ENCODE measurements around the gene ATG4C. TPM values are rescaled to one million over a fixed set of nuclear protein-coding genes. Genes with fewer than 3 reads are reported as not detected.

ATG4C gene
- total and polyA plus RNA-seq, 2 of the 13 experiments (the other 11 are each of a cell fraction or from before 2014, with no cell fraction given), result 4.0 to 11.2 TPM

DNA sequence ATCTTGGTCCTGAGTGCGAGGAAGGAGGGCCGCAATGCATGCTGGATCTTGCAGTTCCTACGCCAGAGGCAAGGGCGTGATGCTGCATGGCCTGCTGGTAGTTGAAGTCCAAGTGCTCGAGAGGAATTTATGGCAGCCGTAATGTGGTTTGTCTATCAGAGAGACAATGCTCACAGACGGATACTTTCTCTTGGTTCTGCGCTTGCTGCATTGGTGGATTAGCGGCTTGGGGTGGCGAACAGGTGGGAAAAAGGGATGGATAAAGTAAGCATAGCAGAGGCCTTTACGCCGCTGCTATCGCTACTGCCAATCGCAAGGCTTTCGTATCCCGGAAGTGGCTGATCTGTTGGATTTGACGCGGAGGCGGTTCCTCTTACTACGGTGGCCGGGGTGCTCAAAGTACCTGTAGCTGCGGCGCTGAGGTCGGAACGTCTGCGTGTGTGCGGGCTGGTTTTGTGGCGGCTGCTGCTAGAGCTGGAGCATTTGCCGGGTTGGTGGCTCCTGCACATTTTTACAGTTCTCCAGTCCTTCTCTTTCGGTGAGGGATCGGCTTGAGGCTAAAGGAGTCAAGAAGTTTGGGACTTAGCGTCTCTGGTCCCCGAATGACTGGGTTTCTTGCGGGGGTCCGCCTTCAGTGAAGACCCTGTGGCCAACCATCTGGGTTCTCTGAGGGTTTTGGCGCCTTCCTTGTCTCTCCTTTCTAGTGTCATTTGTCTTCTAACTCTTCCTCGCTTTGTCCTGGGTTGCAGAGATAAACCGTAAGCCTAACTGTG is at the start of gene ATG4C (continued):
- TF ChIP-seq MEF2D (CRISPR knock-in tag; IDR thresholded peaks at IDR 0.05) (peak; percentile 62; the same call in 1 of the 2 replicates), HMG20B (CRISPR knock-in tag; conservative IDR thresholded peaks at IDR 0.05) (no peak; the same call in 1 of the 2 replicates), ZNF589 (CRISPR knock-in tag; conservative IDR thresholded peaks at IDR 0.05) (no peak), HDAC1 (CRISPR knock-in tag; IDR thresholded peaks at IDR 0.05) (peak; percentile 45; the same call in 1 of the 2 replicates), KDM1A (CRISPR knock-in tag; IDR thresholded peaks at IDR 0.05) (no peak), TEAD2 (CRISPR knock-in tag; IDR thresholded peaks at IDR 0.05) (no peak), POLR2A (IDR thresholded peaks at IDR 0.05; ENCODE audit: insufficient read depth in 1 of 2, low read depth in 2 of 2, low read length in 2 of 2) (peak; percentile 84 to 92), ZNF546 (CRISPR knock-in tag; conservative IDR thresholded peaks at IDR 0.05) (0 out of 2 replicates have a peak, but pooled peaks have one; percentile 61), PAX8 (CRISPR knock-in tag; IDR thresholded peaks at IDR 0.05; ENCODE audit: borderline replicate concordance) (no peak), SPEN (CRISPR knock-in tag; IDR thresholded peaks at IDR 0.05; ENCODE audit: low read depth) (peak; percentile 85), MATR3 (CRISPR knock-in tag; IDR thresholded peaks at IDR 0.05) (no peak), ZBTB7A (CRISPR knock-in tag; IDR thresholded peaks at IDR 0.05) (no peak), PHF20 (CRISPR knock-in tag; IDR thresholded peaks at IDR 0.05) (peak; percentile 90), RFXAP (CRISPR knock-in tag; IDR thresholded peaks at IDR 0.05; ENCODE audit: borderline replicate concordance) (no peak), TBX3 (IDR thresholded peaks at IDR 0.05; ENCODE audit: borderline replicate concordance) (peak; percentile 72; the same call in 1 of the 2 replicates), NCOA1 (CRISPR knock-in tag; IDR thresholded peaks at IDR 0.05) (no peak), RBFOX2 (IDR thresholded peaks at IDR 0.05; ENCODE audit: low read depth, low read length) (peak; percentile 77)
- TF ChIP-seq, protein P1, sequence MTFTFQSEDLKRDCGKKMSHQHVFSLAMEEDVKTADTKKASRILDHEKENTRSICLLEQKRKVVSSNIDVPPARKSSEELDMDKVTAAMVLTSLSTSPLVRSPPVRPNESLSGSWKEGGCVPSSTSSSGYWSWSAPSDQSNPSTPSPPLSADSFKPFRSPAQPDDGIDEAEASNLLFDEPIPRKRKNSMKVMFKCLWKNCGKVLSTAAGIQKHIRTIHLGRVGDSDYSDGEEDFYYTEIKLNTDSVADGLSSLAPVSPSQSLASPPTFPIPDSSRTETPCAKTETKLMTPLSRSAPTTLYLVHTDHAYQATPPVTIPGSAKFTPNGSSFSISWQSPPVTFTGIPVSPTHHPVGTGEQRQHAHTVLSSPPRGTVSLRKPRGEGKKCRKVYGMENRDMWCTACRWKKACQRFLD (CRISPR knock-in tag; IDR thresholded peaks at IDR 0.05; ENCODE audit: borderline replicate concordance), result no peak
- TF ChIP-seq, protein P2, sequence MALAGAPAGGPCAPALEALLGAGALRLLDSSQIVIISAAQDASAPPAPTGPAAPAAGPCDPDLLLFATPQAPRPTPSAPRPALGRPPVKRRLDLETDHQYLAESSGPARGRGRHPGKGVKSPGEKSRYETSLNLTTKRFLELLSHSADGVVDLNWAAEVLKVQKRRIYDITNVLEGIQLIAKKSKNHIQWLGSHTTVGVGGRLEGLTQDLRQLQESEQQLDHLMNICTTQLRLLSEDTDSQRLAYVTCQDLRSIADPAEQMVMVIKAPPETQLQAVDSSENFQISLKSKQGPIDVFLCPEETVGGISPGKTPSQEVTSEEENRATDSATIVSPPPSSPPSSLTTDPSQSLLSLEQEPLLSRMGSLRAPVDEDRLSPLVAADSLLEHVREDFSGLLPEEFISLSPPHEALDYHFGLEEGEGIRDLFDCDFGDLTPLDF (CRISPR knock-in tag; IDR thresholded peaks at IDR 0.05), result peak; percentile 53; the same call in 1 of the 2 replicates
- TF ChIP-seq, protein P3, sequence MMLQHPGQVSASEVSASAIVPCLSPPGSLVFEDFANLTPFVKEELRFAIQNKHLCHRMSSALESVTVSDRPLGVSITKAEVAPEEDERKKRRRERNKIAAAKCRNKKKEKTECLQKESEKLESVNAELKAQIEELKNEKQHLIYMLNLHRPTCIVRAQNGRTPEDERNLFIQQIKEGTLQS (CRISPR knock-in tag; IDR thresholded peaks at IDR 0.05), result no peak
- TF ChIP-seq, protein P4, sequence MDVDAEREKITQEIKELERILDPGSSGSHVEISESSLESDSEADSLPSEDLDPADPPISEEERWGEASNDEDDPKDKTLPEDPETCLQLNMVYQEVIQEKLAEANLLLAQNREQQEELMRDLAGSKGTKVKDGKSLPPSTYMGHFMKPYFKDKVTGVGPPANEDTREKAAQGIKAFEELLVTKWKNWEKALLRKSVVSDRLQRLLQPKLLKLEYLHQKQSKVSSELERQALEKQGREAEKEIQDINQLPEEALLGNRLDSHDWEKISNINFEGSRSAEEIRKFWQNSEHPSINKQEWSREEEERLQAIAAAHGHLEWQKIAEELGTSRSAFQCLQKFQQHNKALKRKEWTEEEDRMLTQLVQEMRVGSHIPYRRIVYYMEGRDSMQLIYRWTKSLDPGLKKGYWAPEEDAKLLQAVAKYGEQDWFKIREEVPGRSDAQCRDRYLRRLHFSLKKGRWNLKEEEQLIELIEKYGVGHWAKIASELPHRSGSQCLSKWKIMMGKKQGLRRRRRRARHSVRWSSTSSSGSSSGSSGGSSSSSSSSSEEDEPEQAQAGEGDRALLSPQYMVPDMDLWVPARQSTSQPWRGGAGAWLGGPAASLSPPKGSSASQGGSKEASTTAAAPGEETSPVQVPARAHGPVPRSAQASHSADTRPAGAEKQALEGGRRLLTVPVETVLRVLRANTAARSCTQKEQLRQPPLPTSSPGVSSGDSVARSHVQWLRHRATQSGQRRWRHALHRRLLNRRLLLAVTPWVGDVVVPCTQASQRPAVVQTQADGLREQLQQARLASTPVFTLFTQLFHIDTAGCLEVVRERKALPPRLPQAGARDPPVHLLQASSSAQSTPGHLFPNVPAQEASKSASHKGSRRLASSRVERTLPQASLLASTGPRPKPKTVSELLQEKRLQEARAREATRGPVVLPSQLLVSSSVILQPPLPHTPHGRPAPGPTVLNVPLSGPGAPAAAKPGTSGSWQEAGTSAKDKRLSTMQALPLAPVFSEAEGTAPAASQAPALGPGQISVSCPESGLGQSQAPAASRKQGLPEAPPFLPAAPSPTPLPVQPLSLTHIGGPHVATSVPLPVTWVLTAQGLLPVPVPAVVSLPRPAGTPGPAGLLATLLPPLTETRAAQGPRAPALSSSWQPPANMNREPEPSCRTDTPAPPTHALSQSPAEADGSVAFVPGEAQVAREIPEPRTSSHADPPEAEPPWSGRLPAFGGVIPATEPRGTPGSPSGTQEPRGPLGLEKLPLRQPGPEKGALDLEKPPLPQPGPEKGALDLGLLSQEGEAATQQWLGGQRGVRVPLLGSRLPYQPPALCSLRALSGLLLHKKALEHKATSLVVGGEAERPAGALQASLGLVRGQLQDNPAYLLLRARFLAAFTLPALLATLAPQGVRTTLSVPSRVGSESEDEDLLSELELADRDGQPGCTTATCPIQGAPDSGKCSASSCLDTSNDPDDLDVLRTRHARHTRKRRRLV (CRISPR knock-in tag; IDR thresholded peaks at IDR 0.05), result peak; percentile 72; the same call in 1 of the 2 replicates
- TF ChIP-seq, protein P5, sequence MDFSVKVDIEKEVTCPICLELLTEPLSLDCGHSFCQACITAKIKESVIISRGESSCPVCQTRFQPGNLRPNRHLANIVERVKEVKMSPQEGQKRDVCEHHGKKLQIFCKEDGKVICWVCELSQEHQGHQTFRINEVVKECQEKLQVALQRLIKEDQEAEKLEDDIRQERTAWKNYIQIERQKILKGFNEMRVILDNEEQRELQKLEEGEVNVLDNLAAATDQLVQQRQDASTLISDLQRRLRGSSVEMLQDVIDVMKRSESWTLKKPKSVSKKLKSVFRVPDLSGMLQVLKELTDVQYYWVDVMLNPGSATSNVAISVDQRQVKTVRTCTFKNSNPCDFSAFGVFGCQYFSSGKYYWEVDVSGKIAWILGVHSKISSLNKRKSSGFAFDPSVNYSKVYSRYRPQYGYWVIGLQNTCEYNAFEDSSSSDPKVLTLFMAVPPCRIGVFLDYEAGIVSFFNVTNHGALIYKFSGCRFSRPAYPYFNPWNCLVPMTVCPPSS (IDR thresholded peaks at IDR 0.05), result no peak
